Measurements from ENCODE around the gene KRT36.

Gene KRT36

GRCh38 chr17:41475421-41475820, 14.3 kb downstream of the KRT36 start:
- ATAC-seq = no peak

DNA sequence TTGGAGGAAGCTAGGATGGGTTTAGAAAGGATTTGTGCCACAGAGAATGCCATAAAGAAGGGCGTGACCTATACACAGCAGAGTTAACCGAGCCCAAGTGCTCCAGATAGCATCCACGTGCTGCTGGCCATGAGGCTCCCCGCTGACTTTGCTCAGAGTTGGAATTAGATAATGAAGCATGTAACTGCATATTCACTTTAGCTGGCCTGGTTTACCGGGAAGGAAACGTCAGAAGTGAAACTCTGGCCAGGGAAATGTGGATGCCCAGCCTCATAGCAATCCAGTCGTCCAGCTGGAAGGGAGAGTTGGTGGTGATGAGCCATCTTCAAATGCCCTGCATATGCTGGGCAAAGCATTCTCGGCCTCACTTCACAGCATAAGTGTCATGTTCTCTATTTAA, 14.8 kb downstream of the KRT36 start:
- ATAC-seq = no peak

DNA sequence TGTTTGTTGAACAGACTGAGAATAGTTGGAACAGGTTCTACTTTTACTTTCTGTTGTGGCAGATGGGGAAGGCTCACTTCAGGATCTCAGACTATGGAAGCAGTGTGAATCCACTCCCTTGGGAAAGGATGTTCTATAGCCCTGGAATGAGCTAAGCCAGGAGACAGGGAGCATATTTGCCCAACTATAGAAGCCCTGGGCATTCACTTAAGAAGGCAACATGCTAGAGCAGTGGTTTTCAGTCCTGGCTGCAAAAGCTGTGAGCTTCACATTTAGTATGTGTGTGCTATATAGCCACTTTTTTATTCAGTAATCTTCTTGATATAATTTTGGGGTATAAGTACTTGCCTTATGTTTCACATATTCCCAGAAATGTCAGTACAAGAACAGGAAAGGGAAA, 21.4 kb downstream of the KRT36 start:
- no peak for ATAC-seq

GRCh38 chr17:41467561-41467960, 22.1 kb downstream of the KRT36 start:
- ATAC-seq = no peak

- ATAC-seq = no peak
Observed at GRCh38 chr17:41466988-41467387, 22.7 kb downstream of the KRT36 start, which contains the start of gene KRT32. Gene KRT32, minus strand, starts transcription at chr17:41467386. Its CDS starts 61 bp downstream, at chr17:41467325.

GRCh38 chr17:41464682-41465081, 25.0 kb downstream of the KRT36 start:
- no peak for ATAC-seq

- no peak for ATAC-seq
Observed at GRCh38 chr17:41464173-41464572, 25.5 kb downstream of the KRT36 start.

GRCh38 chr17:41463746-41464145, 26.0 kb downstream of the KRT36 start:
- no peak for ATAC-seq

- ATAC-seq = no peak
Observed at GRCh38 chr17:41462705-41463104, 27.0 kb downstream of the KRT36 start.

DNA sequence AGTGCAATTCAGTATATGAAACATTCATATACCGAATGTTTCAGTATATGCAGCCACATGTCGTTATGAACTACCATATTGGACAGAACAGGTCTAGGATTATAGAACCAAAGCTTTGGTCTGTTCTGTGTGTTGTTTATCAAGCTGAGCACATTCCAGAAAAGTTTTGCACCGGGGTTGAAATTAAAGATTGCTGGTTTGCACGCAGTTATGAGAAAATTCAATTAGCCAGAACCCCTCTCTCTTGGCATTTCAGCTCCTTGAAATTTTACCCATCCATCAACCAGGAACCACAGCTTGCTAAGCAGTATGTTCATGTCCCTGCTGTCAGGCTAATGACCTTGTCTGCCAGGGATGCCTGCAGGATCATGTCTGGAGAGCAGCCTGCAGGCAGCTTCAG, 32.0 kb downstream of the KRT36 start:
- no peak for ATAC-seq

GRCh38 chr17:41456204-41456603, 33.5 kb downstream of the KRT36 start:
- no peak for ATAC-seq

DNA sequence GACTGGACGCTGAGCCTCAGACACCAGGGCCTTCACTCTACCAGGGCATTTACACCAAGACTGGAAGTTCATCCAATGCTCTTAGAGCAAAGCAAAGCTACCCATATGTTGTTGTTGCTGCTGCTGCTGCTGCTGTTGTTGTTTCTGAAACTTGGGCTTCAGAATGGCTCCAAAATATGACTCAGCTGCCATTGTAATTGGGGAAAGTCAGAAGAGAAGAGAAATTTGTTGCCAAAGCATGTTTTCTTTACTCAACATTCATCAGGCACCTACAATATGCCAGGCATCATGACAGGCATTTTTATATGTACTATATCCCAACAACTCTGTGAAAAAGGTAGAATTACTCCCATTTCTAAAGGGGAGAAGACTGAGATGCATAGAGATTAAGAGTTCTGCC, 34.5 kb downstream of the KRT36 start:
- ATAC-seq = no peak

GRCh38 chr17:41453066-41453465, 36.6 kb downstream of the KRT36 start:
- ATAC-seq = no peak

DNA sequence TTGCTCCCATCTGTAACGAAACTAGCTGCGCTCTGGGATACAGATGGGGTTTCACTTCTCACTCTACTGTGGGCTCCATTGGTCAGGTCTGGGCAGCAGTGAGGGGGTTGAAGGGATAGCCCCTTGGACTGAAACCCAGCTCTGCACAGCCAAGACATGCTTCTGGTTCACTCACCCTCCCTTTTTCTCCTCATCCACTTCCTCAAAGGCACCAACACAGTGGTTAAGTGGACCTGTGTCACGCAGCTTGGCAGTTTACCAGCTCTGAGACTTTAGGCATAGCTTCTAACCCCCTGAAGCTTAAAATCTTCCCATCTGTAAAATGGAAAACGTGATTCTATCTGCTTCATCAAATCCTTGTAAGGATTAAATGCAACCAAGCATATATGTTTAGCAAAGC, 37.4 kb downstream of the KRT36 start:
- ATAC-seq = no peak

- ATAC-seq = no peak
Observed at GRCh38 chr17:41451154-41451728, 38.5 kb downstream of the KRT36 start.

DNA sequence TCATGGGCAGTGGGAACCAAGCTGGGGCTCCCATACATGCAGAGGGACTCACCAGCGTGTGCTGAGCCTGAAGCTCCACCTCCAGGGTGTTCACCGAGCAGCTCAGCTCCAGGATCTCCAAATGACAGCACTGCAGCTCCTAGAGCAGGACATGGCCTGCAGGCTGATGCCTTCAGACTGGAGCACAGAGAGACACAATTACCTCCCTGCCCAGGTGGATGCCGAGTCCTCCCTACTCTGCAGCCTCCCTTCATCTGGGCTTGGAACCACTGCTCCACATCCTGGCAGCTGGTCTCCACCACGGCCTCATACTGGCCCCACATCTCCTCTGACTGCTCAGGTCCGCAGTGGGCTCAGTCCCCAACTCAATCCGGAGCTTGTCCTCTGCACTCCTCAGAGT, 40.7 kb downstream of the KRT36 start:
- no peak for ATAC-seq

GRCh38 chr17:41448506-41448905, 41.2 kb downstream of the KRT36 start:
- no peak for ATAC-seq

DNA sequence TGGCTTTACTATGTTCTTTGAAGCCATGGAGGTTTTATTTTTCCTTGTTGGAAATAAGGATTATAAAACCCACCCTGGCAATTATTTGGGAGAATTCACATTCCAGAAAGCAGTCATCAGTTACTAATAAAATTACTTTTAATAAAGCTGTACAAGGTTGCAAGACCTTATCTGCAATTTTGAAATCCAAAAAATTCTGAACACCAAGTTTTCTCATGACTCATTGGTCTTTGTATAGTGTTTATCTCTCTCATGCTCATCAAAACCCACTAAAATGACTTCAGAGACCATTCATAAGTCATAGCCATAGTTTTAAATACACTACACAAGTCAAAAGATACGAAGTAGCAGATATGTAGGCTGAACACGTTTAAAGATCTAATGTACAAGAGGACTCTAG, 42.9 kb downstream of the KRT36 start:
- ATAC-seq = no peak

DNA sequence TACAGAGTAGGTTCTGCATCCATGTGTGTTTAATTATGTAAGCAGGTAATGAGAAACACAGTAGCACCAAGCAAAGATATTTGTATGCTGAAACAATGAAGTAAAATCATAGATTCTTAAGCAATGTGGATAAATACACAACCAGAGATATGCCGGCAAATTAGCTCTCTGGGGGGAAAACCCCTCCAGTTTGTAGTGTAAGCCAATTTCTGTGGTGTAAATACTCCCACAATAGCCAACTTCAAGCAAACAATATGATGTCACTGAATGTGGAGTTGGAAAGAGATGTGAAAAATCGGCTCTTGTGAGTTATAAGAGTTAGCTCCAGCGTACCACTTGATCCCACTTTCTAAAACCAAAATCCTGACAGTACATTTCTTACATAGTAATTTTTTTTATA, 45.1 kb downstream of the KRT36 start:
- ATAC-seq = no peak

DNA sequence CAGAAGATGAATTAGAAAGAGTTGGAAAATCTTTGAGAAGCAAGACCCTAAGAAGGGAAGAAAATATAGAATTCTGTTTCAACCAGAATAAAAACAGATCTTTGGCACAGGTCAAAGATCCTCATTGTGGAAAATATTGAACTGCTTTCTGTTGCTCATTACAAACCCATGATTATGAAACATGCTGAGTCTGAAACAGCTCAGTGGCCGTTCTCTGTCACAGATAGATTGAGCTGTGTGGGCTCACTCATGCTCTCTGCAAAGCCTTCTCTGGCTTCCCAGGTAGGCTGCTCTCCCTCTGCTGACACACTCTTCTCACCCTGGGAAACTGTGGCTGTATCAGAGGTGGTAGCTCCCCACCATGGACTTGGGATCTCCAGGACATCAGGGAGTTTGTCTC, 45.5 kb downstream of the KRT36 start:
- ATAC-seq = no peak

- no peak for ATAC-seq
Observed at GRCh38 chr17:41442739-41443138, 47.0 kb downstream of the KRT36 start.

- ATAC-seq = no peak
Observed at GRCh38 chr17:41440531-41441033, 49.1 kb downstream of the KRT36 start, which contains the start of gene KRT38. Gene KRT38, minus strand, starts transcription at chr17:41440983. Its CDS starts 62 bp downstream, at chr17:41440921.

GRCh38 chr17:41439375-41439774, 50.3 kb downstream of the KRT36 start:
- ATAC-seq = no peak

DNA sequence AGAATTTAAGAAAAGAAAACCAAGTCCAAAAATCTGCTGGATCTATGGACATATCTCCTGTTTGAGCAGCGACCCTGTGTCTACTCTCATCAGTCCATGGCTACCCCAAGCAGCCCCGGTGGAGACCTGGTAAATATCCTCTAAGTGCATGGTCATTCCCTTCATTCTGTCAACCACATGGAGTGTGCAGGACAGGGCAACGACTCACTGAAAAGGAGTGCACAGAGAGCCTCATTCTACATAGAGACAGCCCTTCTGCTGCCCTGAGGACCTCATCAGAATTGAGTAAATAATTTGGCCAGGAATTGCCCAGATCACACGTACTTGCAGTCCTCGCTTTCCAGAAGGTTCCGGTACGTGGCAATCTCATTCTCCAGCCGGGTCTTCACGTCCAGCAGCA, 51.9 kb downstream of the KRT36 start:
- no peak for ATAC-seq

- no peak for ATAC-seq
Observed at GRCh38 chr17:41437254-41437653, 52.5 kb downstream of the KRT36 start.

All from activated CD4-positive, CD25-positive, alpha-beta regulatory T cell treated with anti-CD3 and anti-CD28 coated beads, Interleukin-2, amount 50 U/mL, for 24 hours (primary cell).